ENCODE results near the gene MBD3L3. TPM values are rescaled to one million over a fixed set of nuclear protein-coding genes. Genes with fewer than 3 reads are reported as not detected.
A peak's percentile ranks its signal among the peaks of the same experiment; 100 is the strongest.
"Not testable (repeated sequence)": the region's sequence is repeated elsewhere in the genome, so short reads cannot be mapped to it uniquely, and the experiment has no call there.

MBD3L3 gene
- not detected in 2 replicates for total RNA-seq (2014; rRNA removed; shearing (Covaris generic))

- H3K4me1 ChIP-seq (replicated peaks); H3K9me3 ChIP-seq (replicated peaks); DNase-seq (ENCODE audit: low read depth in 1 of 2, low spot score in 2 of 2); H3K27ac ChIP-seq; H3K36me3 ChIP-seq; H3K27me3 ChIP-seq (replicated peaks); H3K4me3 ChIP-seq: not testable (repeated sequence)
These were observed at the start of gene MBD3L3 for GRCh38 chr19:7058576-7058975. MBD3L3 (minus strand) TSS chr19:7058676; CDS start chr19:7058605, 71 bp downstream.

GRCh38 chr19:7106711-7107657, 48.5 kb upstream of the MBD3L3 start:
- H3K36me3 ChIP-seq = no peaks in the 10 kb centered on the region
- H3K27me3 ChIP-seq (replicated peaks) = no peaks in the 10 kb centered on the region
- no peaks in the 10 kb centered on the region for H3K4me1 ChIP-seq (replicated peaks)
- H3K4me3 ChIP-seq = no peak overlapping the region
- DNase-seq (ENCODE audit: low read depth in 1 of 2, low spot score in 2 of 2) = no peak
- no peaks in the 10 kb centered on the region for H3K9me3 ChIP-seq (replicated peaks)
- H3K27ac ChIP-seq = no peak overlapping the region

- DNase-seq (ENCODE audit: low read depth in 1 of 2, low spot score in 2 of 2) = no peak
- H3K36me3 ChIP-seq = no peaks in the 10 kb centered on the region
- H3K9me3 ChIP-seq (replicated peaks) = no peaks in the 10 kb centered on the region
- no peak overlapping the region for H3K4me3 ChIP-seq
- H3K27ac ChIP-seq = no peak overlapping the region
- no peaks in the 10 kb centered on the region for H3K4me1 ChIP-seq (replicated peaks)
- H3K27me3 ChIP-seq (replicated peaks) = no peaks in the 10 kb centered on the region
These were observed 46.4 kb upstream of the MBD3L3 start for GRCh38 chr19:7104747-7105447.

GRCh38 chr19:7101498-7102253, 43.2 kb upstream of the MBD3L3 start:
- DNase-seq (ENCODE audit: low read depth in 1 of 2, low spot score in 2 of 2) = no peak
- no peaks in the 10 kb centered on the region for H3K36me3 ChIP-seq
- H3K9me3 ChIP-seq (replicated peaks) = peaks cover 16% of the 10 kb centered on the region
- H3K4me3 ChIP-seq = no peak overlapping the region
- H3K27ac ChIP-seq = no peak overlapping the region
- H3K4me1 ChIP-seq (replicated peaks) = peaks cover 10% of the 10 kb centered on the region; the same call in 1 of the 2 replicates
- H3K27me3 ChIP-seq (replicated peaks) = 0 out of 2 replicates have a peak, but pooled peaks cover 2% of the 10 kb centered on the region

- Histone ChIP-seq H3K4me3 (peak overlapping the region; percentile 64), H3K4me1 (replicated peaks) (peaks cover 10% of the 10 kb centered on the region; the same call in 1 of the 2 replicates), H3K27ac (peak overlapping the region; percentile 54), H3K36me3 (no peaks in the 10 kb centered on the region), H3K27me3 (replicated peaks) (0 out of 2 replicates have a peak, but pooled peaks cover 2% of the 10 kb centered on the region), H3K9me3 (replicated peaks) (peaks cover 21% of the 10 kb centered on the region)
- DNase-seq (ENCODE audit: low read depth in 1 of 2, low spot score in 2 of 2) = no peak
These were observed 41.1 kb upstream of the MBD3L3 start for GRCh38 chr19:7099597-7099921.

GRCh38 chr19:7098701-7099596, 40.5 kb upstream of the MBD3L3 start:
- Histone ChIP-seq H3K27me3 (replicated peaks) (0 out of 2 replicates have a peak, but pooled peaks cover 2% of the 10 kb centered on the region), H3K9me3 (replicated peaks) (peaks cover 21% of the 10 kb centered on the region), H3K4me3 (peak overlapping the region; percentile 64), H3K4me1 (replicated peaks) (peaks cover 10% of the 10 kb centered on the region; the same call in 1 of the 2 replicates), H3K36me3 (no peaks in the 10 kb centered on the region), H3K27ac (peak overlapping the region; percentile 54)
- peak; percentile 84 to 87 for DNase-seq (ENCODE audit: low read depth in 1 of 2, low spot score in 2 of 2)

- Histone ChIP-seq H3K36me3 (no peaks in the 10 kb centered on the region), H3K4me1 (replicated peaks) (peaks cover 10% of the 10 kb centered on the region; the same call in 1 of the 2 replicates), H3K27ac (no peak overlapping the region), H3K9me3 (replicated peaks) (peaks cover 21% of the 10 kb centered on the region), H3K27me3 (replicated peaks) (0 out of 2 replicates have a peak, but pooled peaks cover 2% of the 10 kb centered on the region), H3K4me3 (no peak overlapping the region)
- DNase-seq (ENCODE audit: low read depth in 1 of 2, low spot score in 2 of 2) = no peak
These were observed 39.6 kb upstream of the MBD3L3 start for GRCh38 chr19:7098096-7098495.

- peaks cover 45% of the 10 kb centered on the region for H3K9me3 ChIP-seq (replicated peaks)
- no peak overlapping the region for H3K27ac ChIP-seq
- no peaks in the 10 kb centered on the region for H3K27me3 ChIP-seq (replicated peaks)
- H3K4me1 ChIP-seq (replicated peaks) = no peaks in the 10 kb centered on the region
- H3K36me3 ChIP-seq = peaks cover 13% of the 10 kb centered on the region
- no peak for DNase-seq (ENCODE audit: low read depth in 1 of 2, low spot score in 2 of 2)
- no peak overlapping the region for H3K4me3 ChIP-seq
These were observed 30.5 kb upstream of the MBD3L3 start for GRCh38 chr19:7088999-7089398.

- Histone ChIP-seq H3K27ac (no peak overlapping the region), H3K27me3 (replicated peaks) (no peaks in the 10 kb centered on the region), H3K9me3 (replicated peaks) (peaks cover 72% of the 10 kb centered on the region), H3K4me1 (replicated peaks) (no peaks in the 10 kb centered on the region), H3K4me3 (no peak overlapping the region), H3K36me3 (peaks cover 67% of the 10 kb centered on the region)
- DNase-seq (ENCODE audit: low read depth in 1 of 2, low spot score in 2 of 2) = peak; percentile 6 to 28
These were observed 24.8 kb upstream of the MBD3L3 start for GRCh38 chr19:7083076-7083956.

GRCh38 chr19:7078008-7078407, 19.5 kb upstream of the MBD3L3 start:
- DNase-seq (ENCODE audit: low read depth in 1 of 2, low spot score in 2 of 2) = no peak
- peaks cover 46% of the 10 kb centered on the region for H3K9me3 ChIP-seq (replicated peaks)
- H3K27ac ChIP-seq = no peak overlapping the region
- H3K4me1 ChIP-seq (replicated peaks) = no peaks in the 10 kb centered on the region
- H3K4me3 ChIP-seq = no peak overlapping the region
- H3K27me3 ChIP-seq (replicated peaks) = no peaks in the 10 kb centered on the region
- peaks cover 92% of the 10 kb centered on the region for H3K36me3 ChIP-seq

- Histone ChIP-seq H3K9me3 (replicated peaks) (peaks cover 33% of the 10 kb centered on the region), H3K36me3 (peaks cover 91% of the 10 kb centered on the region)
These were observed 17.7 kb upstream of the MBD3L3 start for GRCh38 chr19:7076151-7076550.

GRCh38 chr19:7074705-7075282, 16.3 kb upstream of the MBD3L3 start:
- H3K27me3 ChIP-seq (replicated peaks) = no peaks in the 10 kb centered on the region
- H3K27ac ChIP-seq = no peak overlapping the region
- H3K9me3 ChIP-seq (replicated peaks) = peaks cover 26% of the 10 kb centered on the region
- H3K36me3 ChIP-seq = peaks cover 87% of the 10 kb centered on the region
- peaks cover 3% of the 10 kb centered on the region; the same call in 1 of the 2 replicates for H3K4me1 ChIP-seq (replicated peaks)
- DNase-seq (ENCODE audit: low read depth in 1 of 2, low spot score in 2 of 2) = peak in 1 of 2 experiments; percentile 25
- H3K4me3 ChIP-seq = no peak overlapping the region

More at GRCh38 chr19:7076151-7076550, 17.7 kb upstream of the MBD3L3 start:
- Histone ChIP-seq H3K27ac (no peak overlapping the region), H3K4me3 (no peak overlapping the region), H3K27me3 (replicated peaks) (no peaks in the 10 kb centered on the region), H3K4me1 (replicated peaks) (no peaks in the 10 kb centered on the region)
- DNase-seq (ENCODE audit: low read depth in 1 of 2, low spot score in 2 of 2) = no peak
